ENCODE measurements around the gene MINDY4B. TPM values are rescaled to one million over a fixed set of nuclear protein-coding genes. Genes with fewer than 3 reads are reported as not detected.

The MINDY4B gene
- total and polyA plus RNA-seq, 2 of the 13 experiments (the other 11 are each of a cell fraction or from before 2014, with no cell fraction given) = not detected

- H3K4me1 ChIP-seq (ENCODE audit: insufficient read depth, low read length) = peaks cover 9% of the 10 kb centered on the region; the same call in 1 of the 2 replicates
- ChIA-PET CTCF (ENCODE audit: low intra/inter-chr PET ratio, low total read pairs) (no interaction called here), POLR2A (no interaction called here)
- H3K27ac ChIP-seq (ENCODE audit: extremely low read length, insufficient read depth, low read length) = no peak overlapping the region
- no peaks in the 10 kb centered on the region for H3K36me3 ChIP-seq (replicated peaks in 1 of 2; ENCODE audit: control insufficient read depth in 1 of 2, insufficient read depth in 2 of 2, low read length in 2 of 2)
- H2AFZ ChIP-seq (ENCODE audit: low read length) = no peak overlapping the region
- H3K79me2 ChIP-seq (ENCODE audit: insufficient read depth, low read length) = no peaks in the 10 kb centered on the region
- H3K4me3 ChIP-seq (replicated peaks in 1 of 3; ENCODE audit: insufficient read depth in 1 of 3, low read depth in 2 of 3, low read length in 3 of 3) = no peak overlapping the region
- no peak for ATAC-seq
- no peak for DNase-seq (ENCODE audit: low spot score)
- H3K9ac ChIP-seq (ENCODE audit: insufficient read depth, low read depth, low read length) = no peak overlapping the region
- no TSS peak for BruUV-seq (replicated peaks)
- no peak for TF ChIP-seq SMAD3 (CRISPR knock-in tag; IDR thresholded peaks at IDR 0.05)
- no peak for TF ChIP-seq NFRKB (IDR thresholded peaks at IDR 0.05)
- TF ChIP-seq ZNF609 (CRISPR knock-in tag; IDR thresholded peaks at IDR 0.05; ENCODE audit: borderline replicate concordance) = no peak
- no peak for TF ChIP-seq ZMYM4 (CRISPR knock-in tag; IDR thresholded peaks at IDR 0.05)
- no peak for TF ChIP-seq ZSCAN9 (CRISPR knock-in tag; IDR thresholded peaks at IDR 0.05; ENCODE audit: borderline replicate concordance)
- TF ChIP-seq ARNT (IDR thresholded peaks at IDR 0.05) = no peak
- no peak for TF ChIP-seq THAP11 (CRISPR knock-in tag; IDR thresholded peaks at IDR 0.05)
- TF ChIP-seq ZNF207 (IDR thresholded peaks at IDR 0.05; ENCODE audit: borderline replicate concordance) = no peak
- no peak for TF ChIP-seq HNRNPK (IDR thresholded peaks at IDR 0.05; ENCODE audit: low read depth, low read length, poor library complexity, severe bottlenecking)
- TF ChIP-seq ZNF3 (CRISPR knock-in tag; IDR thresholded peaks at IDR 0.05) = no peak
- no peak for TF ChIP-seq ZBTB20 (CRISPR knock-in tag; IDR thresholded peaks at IDR 0.05; ENCODE audit: borderline replicate concordance, low read depth)
- TF ChIP-seq ZNF710 (CRISPR knock-in tag; IDR thresholded peaks at IDR 0.05; ENCODE audit: borderline replicate concordance) = no peak
- no peak for TF ChIP-seq POLR2AphosphoS5 (IDR thresholded peaks at IDR 0.05; ENCODE audit: low read depth, low read length)
- TF ChIP-seq ZNF30 (CRISPR knock-in tag; IDR thresholded peaks at IDR 0.05) = no peak
- no peak for TF ChIP-seq LCORL (IDR thresholded peaks at IDR 0.05)
- no peak for TF ChIP-seq LCORL (CRISPR knock-in tag; IDR thresholded peaks at IDR 0.05)
- no peak for TF ChIP-seq ZNF382 (CRISPR knock-in tag; IDR thresholded peaks at IDR 0.05; ENCODE audit: borderline replicate concordance)
- no peak for TF ChIP-seq CAMTA2 (CRISPR knock-in tag; IDR thresholded peaks at IDR 0.05; ENCODE audit: borderline replicate concordance)
- no peak for TF ChIP-seq ZNF780A (CRISPR knock-in tag; IDR thresholded peaks at IDR 0.05)
- no peak for TF ChIP-seq ZNF101 (CRISPR knock-in tag; IDR thresholded peaks at IDR 0.05; ENCODE audit: borderline replicate concordance, low read depth)
- intact Hi-C loops (cut with micrococcal nuclease; ENCODE audit: unreplicated experiment) (no loop called here), in situ Hi-C loops (cut with HindIII; ENCODE audit: extremely low pct_ligation_motif_present, low pct_unique_long_range_greater_than_20kb) (no loop called here)
- H4K20me1 ChIP-seq (ENCODE audit: insufficient read depth, low read length) = no peaks in the 10 kb centered on the region
- no peaks in the 10 kb centered on the region for H3K9me3 ChIP-seq (ENCODE audit: low read length)
- WGBS (ENCODE audit: low lambda C conversion rate) = 0% methylated on average over 1 of the region's 1 CpG
- 0 out of 5 replicates have a peak, but pooled peaks cover 0 to 4% of the 10 kb centered on the region in 2 experiments for H3K27me3 ChIP-seq (ENCODE audit: control insufficient read depth in 1 of 2, insufficient read depth in 2 of 2, low read length in 2 of 2)
- no peak for FAIRE-seq
- no peak overlapping the region for H3K4me2 ChIP-seq (ENCODE audit: low read depth, low read length)
Observed at GRCh38 chr3:150906461-150906860, 1.2 kb upstream of the MINDY4B start.
